GM21723 (cell line): Measurements from ENCODE around the gene OTOP3.
"Not testable (repeated sequence)": the region's sequence is repeated elsewhere in the genome, so short reads cannot be mapped to it uniquely, and the experiment has no call there.

Source experiments
- ATAC-seq: cut with Tn5 transposase; IDR thresholded peaks from one replicate; pipeline ENCODE4 v1.9.1; 2021; ENCODE audit warnings: mild to moderate bottlenecking, moderate library complexity; ENCODE audit not compliant: unreplicated experiment

The OTOP3 gene

GRCh38 chr17:74935585-74936469 lies at the start of gene OTOP3:
OTOP3 (plus strand) TSS chr17:74935898; CDS start chr17:74935922, 24 bp downstream.
- ATAC-seq: no peak

- no peak for ATAC-seq
Observed at GRCh38 chr17:74888469-74888868, 47.2 kb upstream of the OTOP3 start.

GRCh38 chr17:74890554-74890953 lies 45.1 kb upstream of the OTOP3 start:
- ATAC-seq: no peak

- no peak for ATAC-seq
Observed at GRCh38 chr17:74892013-74892841, 43.5 kb upstream of the OTOP3 start.

- no peak for ATAC-seq
Observed at GRCh38 chr17:74892974-74893911, 42.5 kb upstream of the OTOP3 start, which contains the start of gene FADS6. FADS6 (minus strand) TSS chr17:74893633; CDS start chr17:74893595, 38 bp downstream.

- ATAC-seq: no peak
Observed at GRCh38 chr17:74893936-74894671, 41.6 kb upstream of the OTOP3 start.

GRCh38 chr17:74898376-74898946 lies 37.2 kb upstream of the OTOP3 start:
- ATAC-seq: no peak

- no peak for ATAC-seq
Observed at GRCh38 chr17:74900208-74900607, 35.5 kb upstream of the OTOP3 start.

- no peak for ATAC-seq
Observed at GRCh38 chr17:74901353-74902135, 34.2 kb upstream of the OTOP3 start.

GRCh38 chr17:74903034-74903433 lies 32.7 kb upstream of the OTOP3 start:
- no peak for ATAC-seq

GRCh38 chr17:74903671-74904070 lies 32.0 kb upstream of the OTOP3 start:
- no peak for ATAC-seq

- no peak for ATAC-seq
Observed at GRCh38 chr17:74904687-74905409, 30.9 kb upstream of the OTOP3 start.

GRCh38 chr17:74906214-74906793 lies 29.4 kb upstream of the OTOP3 start:
- not testable (repeated sequence) for ATAC-seq

GRCh38 chr17:74907012-74907411 lies 28.7 kb upstream of the OTOP3 start:
- no peak for ATAC-seq

- not testable (repeated sequence) for ATAC-seq
Observed at GRCh38 chr17:74909097-74909496, 26.6 kb upstream of the OTOP3 start.

- ATAC-seq: not testable (repeated sequence)
Observed at GRCh38 chr17:74911423-74911822, 24.3 kb upstream of the OTOP3 start.

- no peak for ATAC-seq
Observed at GRCh38 chr17:74916136-74916850, 19.4 kb upstream of the OTOP3 start.
